HEK293T (cell line): ENCODE measurements around the gene CHST11.

Experiments
- CTCF ChIA-PET: fragments of 350-600 bp; formaldehyde crosslinking; extraction: SDS; loops from one replicate; lab custom pipeline; 2021; ENCODE audit warnings: antibody characterized with exemption, inconsistent platforms; lab: Yijun Ruan, JAX
- POLR2A ChIA-PET: fragments of 350-600 bp; formaldehyde crosslinking; extraction: SDS; loops from one replicate; lab custom pipeline; 2020; ENCODE audit warnings: antibody characterized with exemption, inconsistent platforms; lab: Yijun Ruan, JAX
- DNase-seq: peaks from one replicate; pipeline ENCODE4 v3.0.0; 2012; ENCODE audit warnings: mixed read lengths; ENCODE audit errors: extremely low spot score
- ARNT ChIP-seq: fragments of 450-650 bp; IDR thresholded peaks from 2 replicates; pipeline ENCODE4 v1.6.1; 2017; ENCODE audit warnings: mild to moderate bottlenecking
- BHLHE40 ChIP-seq: fragments of 450-650 bp; IDR thresholded peaks from 2 replicates; pipeline ENCODE4 v1.6.1; 2016; ENCODE audit warnings: mild to moderate bottlenecking, moderate library complexity, borderline replicate concordance
- CTBP1 ChIP-seq: fragments of 450-650 bp; IDR thresholded peaks from 2 replicates; pipeline ENCODE4 v1.6.1; 2016; ENCODE audit warnings: borderline replicate concordance
- ELF4 ChIP-seq: fragments of 450-650 bp; IDR thresholded peaks from 2 replicates; pipeline ENCODE4 v1.6.1; 2017; ENCODE audit warnings: antibody characterized with exemption
- FOXA1 ChIP-seq: fragments of 450-650 bp; IDR thresholded peaks from 2 replicates; pipeline ENCODE4 v1.6.1; 2016; ENCODE audit warnings: mild to moderate bottlenecking
- FOXK2 ChIP-seq: fragments of 450-650 bp; IDR thresholded peaks from 2 replicates; pipeline ENCODE4 v1.6.1; 2016; ENCODE audit warnings: mild to moderate bottlenecking
- FOXM1 ChIP-seq: fragments of 450-650 bp; IDR thresholded peaks from 2 replicates; pipeline ENCODE4 v1.6.1; 2017; ENCODE audit warnings: mild to moderate bottlenecking, borderline replicate concordance
- HDGF ChIP-seq: fragments of 450-650 bp; IDR thresholded peaks from 2 replicates; pipeline ENCODE4 v1.6.1; 2017; ENCODE audit warnings: antibody characterized with exemption, borderline replicate concordance
- L3MBTL2 ChIP-seq: fragments of 450-650 bp; conservative IDR thresholded peaks from 2 replicates; pipeline ENCODE4 v1.6.1; 2016; ENCODE audit warnings: mild to moderate bottlenecking
- LEF1 ChIP-seq: fragments of 450-650 bp; IDR thresholded peaks from 2 replicates; pipeline ENCODE4 v1.6.1; 2017; ENCODE audit warnings: mild to moderate bottlenecking, borderline replicate concordance
- NFRKB ChIP-seq: fragments of 450-650 bp; IDR thresholded peaks from 2 replicates; pipeline ENCODE4 v1.6.1; 2016; ENCODE audit warnings: mild to moderate bottlenecking, moderate library complexity
- SP1 ChIP-seq: fragments of 450-650 bp; IDR thresholded peaks from 2 replicates; pipeline ENCODE4 v1.6.1; 2017
- SUZ12 ChIP-seq: fragments of 450-650 bp; IDR thresholded peaks from 2 replicates; pipeline ENCODE4 v1.6.1; 2016; ENCODE audit warnings: mild to moderate bottlenecking
- TARDBP ChIP-seq: fragments of 450-650 bp; IDR thresholded peaks from 2 replicates; pipeline ENCODE4 v1.6.1; 2016
- ZNF384 ChIP-seq: fragments of 450-650 bp; IDR thresholded peaks from 2 replicates; pipeline ENCODE4 v1.6.1; 2016
- TF ChIP-seq, protein P1 (sequence below): fragments of 450-650 bp; IDR thresholded peaks from 2 replicates; pipeline ENCODE4 v1.6.1; 2016

CHST11 gene

DNA sequence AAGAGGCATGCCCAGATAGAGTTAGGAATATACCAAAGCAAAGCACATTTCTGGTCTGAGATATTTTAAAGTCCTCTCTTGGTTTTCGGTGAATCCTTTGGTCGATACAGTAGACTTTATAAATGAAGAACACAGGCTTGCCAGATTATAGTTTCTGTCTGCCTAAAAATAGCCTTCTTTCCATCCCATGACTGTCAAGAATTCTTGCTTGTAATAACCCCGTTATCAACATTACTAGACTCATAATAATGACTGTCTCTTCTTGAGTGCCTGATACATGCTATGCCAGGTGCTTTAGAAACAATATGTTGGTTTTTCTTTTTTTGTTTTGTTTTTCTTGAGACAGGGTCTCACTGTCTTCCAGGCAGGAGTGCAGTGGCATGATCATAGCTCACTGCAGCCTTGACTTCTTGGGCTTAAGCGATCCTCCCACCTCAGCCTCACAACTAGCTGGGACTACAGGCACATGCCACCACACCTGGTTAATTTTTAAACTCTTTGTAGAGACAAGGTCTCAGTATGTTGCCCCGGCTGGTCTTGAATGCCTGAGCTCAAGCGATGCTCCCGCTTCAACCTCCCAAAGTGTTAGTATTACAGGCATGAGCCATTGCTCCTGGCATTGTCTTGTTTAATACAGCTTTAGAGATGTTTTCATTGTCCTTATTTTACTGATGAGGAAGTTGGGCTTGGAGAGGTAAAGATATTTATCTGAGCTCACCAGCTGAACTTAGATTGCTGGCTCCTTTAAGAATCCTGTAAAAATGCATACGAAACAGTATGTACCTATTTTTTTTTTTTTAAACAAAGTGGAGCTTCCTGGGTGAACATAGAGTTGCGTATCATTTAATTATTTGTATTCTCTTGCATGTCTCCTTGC, 30.4 kb downstream of the CHST11 start:
- DNase-seq: no peak
- ChIA-PET CTCF (interaction anchor here (0.6 kb wide), 1 partner anchor 74 kb away, joined by 3 read pairs; no protein-coding TSS in a partner anchor), POLR2A (no interaction called here)
- no peak for TF ChIP-seq NFRKB
- TF ChIP-seq SP1: no peak
- no peak for TF ChIP-seq ELF4
- TF ChIP-seq BHLHE40: no peak

DNA sequence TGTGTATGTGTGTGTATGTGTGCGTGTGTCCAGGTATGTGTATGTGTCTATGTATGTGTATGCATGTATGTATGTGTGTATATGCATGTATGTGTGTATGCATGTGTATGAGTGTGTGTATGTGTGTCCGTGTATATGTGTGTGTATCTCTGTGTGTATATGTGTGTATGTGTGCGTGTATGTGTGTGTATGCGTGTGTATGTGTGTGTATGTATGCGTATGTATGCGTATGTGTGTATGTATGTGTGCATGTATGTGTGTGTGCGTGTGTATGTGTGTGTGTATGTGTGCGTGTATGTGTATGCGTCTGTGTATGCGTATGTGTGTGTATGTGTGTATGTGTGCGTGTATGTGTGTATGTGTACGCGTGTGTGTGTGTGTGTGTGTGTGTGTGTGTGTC, 31.6 kb downstream of the CHST11 start:
- POLR2A ChIA-PET: no interaction called here
- TF ChIP-seq ZNF384 (no peak), ELF4 (no peak), TARDBP (peak; percentile 78; the same call in 1 of the 2 replicates), CTBP1 (no peak)
- CTCF ChIA-PET: no interaction called here
- no peak for DNase-seq

DNA sequence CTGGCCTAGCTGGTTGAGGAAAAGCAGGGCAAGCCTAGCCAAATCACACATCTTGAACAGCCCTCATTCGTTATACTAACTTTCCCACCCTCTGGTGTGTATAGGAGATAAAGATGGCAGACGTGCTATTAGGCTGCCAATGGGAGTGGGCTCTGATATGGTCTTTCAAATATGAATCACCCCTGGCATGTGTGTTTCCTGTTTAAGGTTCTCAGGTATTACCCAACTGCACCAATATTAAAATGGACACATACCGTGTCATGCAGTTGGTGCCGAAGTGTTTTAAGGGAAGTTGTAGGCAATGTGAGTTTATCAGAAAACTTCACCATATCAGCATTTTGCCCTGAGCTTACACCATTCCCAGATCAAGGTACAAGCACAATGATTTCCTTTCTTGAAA, 33.4 kb downstream of the CHST11 start:
- TF ChIP-seq NFRKB (no peak), ZNF384 (no peak), BHLHE40 (no peak), FOXK2 (no peak), ARNT (no peak), FOXA1 (no peak), LEF1 (no peak), SP1 (no peak), ELF4 (no peak), CTBP1 (no peak), SUZ12 (no peak)
- TF ChIP-seq, protein P1, sequence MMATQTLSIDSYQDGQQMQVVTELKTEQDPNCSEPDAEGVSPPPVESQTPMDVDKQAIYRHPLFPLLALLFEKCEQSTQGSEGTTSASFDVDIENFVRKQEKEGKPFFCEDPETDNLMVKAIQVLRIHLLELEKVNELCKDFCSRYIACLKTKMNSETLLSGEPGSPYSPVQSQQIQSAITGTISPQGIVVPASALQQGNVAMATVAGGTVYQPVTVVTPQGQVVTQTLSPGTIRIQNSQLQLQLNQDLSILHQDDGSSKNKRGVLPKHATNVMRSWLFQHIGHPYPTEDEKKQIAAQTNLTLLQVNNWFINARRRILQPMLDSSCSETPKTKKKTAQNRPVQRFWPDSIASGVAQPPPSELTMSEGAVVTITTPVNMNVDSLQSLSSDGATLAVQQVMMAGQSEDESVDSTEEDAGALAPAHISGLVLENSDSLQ: no peak
- DNase-seq: no peak
- ChIA-PET CTCF (interaction anchor here (1.0 kb wide), 1 partner anchor 12 kb away, joined by 3 read pairs; no protein-coding TSS in a partner anchor), POLR2A (no interaction called here)

DNA sequence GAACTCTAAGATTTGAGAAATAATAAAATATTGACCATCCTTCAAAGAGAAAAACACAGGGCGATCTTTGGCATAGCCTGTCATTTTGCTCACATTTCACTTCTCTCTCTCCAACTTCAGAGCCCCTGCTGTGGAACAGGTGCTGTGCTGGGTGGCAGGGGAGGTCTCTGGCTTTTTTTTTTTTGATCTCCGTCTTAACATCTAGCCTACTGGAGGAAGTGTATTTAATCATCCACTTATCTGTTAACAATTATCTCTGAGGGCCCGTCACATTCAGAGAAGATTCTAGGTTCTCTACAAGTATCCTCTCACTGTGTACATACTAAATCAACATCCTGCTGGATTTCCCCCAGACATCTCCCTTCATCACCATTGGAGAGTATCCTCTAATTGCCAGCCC, 34.1 kb downstream of the CHST11 start:
- TF ChIP-seq ZNF384: no peak
- no peak for TF ChIP-seq TARDBP
- no peak for TF ChIP-seq L3MBTL2
- TF ChIP-seq SUZ12: no peak
- no peak for TF ChIP-seq LEF1
- TF ChIP-seq BHLHE40: no peak

DNA sequence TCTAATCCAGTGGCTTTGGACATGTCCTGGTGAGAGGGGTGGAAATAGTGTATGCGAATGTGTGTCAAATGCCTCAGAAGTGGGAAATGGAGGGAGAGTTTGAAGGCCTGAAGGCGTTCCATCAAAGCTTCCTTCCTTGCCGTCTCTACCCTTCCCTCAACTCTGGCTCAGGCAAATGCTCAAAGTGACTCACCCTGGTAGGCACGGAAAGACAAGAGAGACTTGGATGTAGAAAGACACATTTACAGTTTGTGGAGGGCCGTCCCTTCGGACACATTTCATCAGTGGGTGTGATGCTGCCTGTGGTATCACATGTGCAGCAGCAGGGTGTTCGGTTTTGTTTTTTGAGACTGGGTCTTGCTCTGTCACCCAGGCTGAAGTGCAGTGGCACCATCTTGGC, 36.7 kb downstream of the CHST11 start:
- TF ChIP-seq HDGF (no peak), TARDBP (no peak), NFRKB (no peak), ELF4 (no peak)
- CTCF ChIA-PET: no interaction called here
- POLR2A ChIA-PET: no interaction called here
- no peak for DNase-seq

More for the DNA sequence above, 34.1 kb downstream of the CHST11 start:
- DNase-seq: no peak
- ChIA-PET POLR2A (no interaction called here), CTCF (no interaction called here)

DNA sequence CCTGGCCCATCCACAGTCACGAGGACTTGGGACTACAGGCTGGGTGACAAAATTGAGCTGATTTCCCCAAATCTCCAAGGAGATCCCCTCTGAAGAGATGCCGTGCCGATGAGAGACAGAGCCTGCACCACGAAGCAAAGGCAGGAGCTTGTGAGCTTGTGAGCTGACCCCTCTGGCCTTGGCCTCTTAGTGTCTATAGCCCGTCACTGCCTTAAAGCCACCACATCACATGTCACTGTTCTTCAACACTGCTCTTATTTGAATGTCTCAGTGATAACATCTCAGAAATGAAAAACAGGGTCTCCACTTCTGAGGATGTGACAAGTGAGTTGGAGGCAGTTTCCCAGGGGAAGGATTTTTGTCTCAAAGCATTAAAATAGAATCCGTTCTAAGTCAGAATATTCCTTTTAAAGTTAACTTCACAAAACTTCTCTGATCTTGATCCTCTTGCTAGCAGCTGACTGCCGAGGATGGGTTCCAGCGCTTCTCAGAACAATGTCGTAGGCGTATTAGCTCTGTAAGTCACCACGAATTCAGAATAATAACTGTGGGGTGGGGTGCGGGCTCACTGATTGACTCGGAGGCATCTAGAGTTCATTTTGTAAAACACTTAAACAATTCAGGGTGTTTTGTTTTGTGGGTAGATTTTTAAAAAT, 37.5 kb downstream of the CHST11 start:
- no peak for TF ChIP-seq ELF4
- POLR2A ChIA-PET: no interaction called here
- CTCF ChIA-PET: no interaction called here
- DNase-seq: no peak

DNA sequence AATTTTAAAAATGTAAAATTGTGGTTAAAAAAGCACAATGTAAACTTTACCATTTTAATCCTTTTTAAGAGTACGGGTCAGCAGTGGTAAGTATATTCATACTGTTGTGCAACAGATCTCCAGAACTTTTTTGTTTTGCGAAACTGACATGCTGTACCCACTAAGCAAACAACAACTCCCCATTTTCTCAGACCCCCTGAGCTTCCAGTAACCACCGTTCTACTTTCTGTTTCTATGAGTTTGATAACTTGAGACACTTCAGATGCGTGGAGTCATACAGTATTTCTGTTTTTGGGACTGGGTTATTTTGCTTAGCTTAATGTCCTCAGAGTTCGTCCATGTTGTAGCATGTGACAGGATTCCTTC, 38.0 kb downstream of the CHST11 start:
- CTCF ChIA-PET: no interaction called here
- POLR2A ChIA-PET: no interaction called here
- no peak for TF ChIP-seq SP1
- TF ChIP-seq NFRKB: no peak
- no peak for TF ChIP-seq ELF4
- no peak for TF ChIP-seq CTBP1
- no peak for TF ChIP-seq BHLHE40
- TF ChIP-seq ZNF384: no peak
- no peak for TF ChIP-seq FOXK2
- no peak for TF ChIP-seq FOXM1
- no peak for TF ChIP-seq SUZ12
- TF ChIP-seq LEF1: no peak
- no peak for TF ChIP-seq TARDBP
- TF ChIP-seq, protein P1: no peak
- no peak for TF ChIP-seq HDGF
- DNase-seq: no peak
